Measurements from ENCODE around the gene IL1B.

The IL1B gene

DNA sequence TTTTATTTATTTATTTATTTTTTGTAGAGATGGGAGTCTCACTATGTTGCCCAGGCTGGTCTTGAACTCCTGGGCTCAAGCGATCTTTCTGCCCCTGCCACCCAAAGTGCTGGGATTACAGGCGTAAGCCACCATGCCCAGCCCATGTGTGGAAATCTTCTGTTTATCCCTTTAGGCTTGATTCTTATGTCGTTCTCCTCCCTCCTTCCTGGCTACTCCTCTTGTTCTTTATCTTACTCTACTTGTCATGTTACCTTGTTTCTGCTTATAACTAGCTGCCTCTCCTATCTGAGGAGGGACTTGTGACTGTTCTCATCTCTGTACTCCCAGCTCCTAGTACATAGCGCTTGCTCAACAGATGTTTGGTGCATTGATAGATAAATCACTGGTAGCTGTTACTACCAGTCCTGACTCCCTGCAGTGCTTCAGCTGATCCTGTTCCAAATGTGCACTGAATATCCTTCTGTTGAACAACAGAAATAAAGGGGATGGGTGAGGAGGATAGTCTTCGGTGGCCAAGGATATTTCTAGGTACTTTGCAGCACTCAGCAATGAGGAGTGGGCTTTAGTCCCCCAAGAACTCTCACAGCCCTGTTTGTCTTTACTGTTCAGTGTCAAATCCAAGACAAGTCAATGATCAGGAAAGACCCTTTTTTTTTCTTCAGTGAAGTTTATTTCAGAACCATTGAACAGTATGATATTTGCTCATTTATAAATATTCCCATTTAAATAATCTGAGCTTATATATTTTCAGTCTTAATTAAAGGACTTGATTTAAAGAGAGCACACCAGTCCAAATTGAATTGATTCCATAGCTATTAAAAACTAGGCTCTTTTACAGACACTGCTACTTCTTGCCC is 7.2 kb downstream of the IL1B start:
- DNase-seq: no peak

DNA sequence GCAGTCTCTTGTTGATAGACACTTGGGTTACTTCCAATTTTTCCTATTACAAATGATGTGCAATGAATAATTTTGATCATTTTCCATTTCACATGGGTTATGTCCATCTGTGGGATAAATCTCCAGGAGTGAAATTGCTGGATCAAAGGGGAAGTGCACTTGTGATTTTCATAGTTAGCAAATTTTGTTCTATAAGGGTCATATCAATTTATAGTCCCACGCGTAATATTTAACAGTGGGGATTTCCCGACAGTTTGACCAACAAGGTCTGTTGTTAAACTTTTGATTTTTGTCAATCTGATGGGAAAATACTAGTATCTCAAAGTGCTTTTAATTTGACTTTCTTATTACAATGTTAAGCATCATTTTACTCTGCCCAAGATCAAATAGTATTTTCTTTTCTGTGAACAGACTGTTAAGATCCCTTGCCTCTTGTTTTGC is 8.3 kb downstream of the IL1B start:
- DNase-seq: no peak

DNA sequence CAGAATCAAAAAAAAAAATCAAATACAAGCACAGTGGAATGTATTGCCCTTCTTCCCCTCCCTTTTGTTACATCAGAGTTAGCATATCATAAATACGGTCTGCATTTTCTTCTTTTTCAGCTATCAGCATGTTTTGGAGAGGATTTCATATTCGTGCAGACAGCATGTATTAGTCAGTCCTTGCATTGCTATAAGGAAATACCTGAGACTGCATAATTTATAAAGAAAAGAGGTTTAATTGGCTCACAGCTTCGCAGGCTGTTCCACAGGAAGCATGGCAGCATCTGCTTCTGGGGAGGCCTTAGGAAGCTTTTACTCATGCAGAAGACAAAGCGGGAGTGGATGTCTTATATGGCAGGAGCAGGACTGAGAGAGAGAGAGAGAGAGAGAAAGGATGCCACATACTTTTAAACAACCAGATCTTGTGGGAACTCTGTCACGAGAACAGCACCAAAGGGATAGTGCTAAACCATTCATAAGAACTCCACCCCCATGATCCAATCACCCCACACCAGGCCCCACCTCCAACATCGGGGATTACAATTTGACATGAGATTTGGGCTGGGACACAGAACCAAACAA is 8.9 kb downstream of the IL1B start:
- no peak for DNase-seq

DNA sequence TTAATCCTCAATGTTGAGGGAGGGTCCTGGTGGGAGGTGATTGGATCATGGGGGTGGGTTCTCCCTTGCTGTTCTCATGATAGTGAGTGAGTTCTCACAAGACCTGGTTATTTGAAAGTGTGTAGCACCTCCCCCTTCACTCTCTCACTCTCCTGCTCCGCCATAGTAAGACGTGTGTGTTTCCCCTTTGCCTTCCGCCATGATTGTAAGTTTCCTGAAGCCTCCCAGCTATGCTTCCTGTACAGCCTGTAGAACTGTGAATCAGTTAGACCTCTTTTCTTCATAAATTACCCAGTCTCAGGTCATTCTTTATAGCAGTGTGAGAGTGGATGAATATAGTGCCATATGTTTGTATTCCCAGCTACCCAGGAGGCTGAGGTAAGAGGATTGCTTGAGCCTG is 9.6 kb downstream of the IL1B start:
- DNase-seq: no peak

DNA sequence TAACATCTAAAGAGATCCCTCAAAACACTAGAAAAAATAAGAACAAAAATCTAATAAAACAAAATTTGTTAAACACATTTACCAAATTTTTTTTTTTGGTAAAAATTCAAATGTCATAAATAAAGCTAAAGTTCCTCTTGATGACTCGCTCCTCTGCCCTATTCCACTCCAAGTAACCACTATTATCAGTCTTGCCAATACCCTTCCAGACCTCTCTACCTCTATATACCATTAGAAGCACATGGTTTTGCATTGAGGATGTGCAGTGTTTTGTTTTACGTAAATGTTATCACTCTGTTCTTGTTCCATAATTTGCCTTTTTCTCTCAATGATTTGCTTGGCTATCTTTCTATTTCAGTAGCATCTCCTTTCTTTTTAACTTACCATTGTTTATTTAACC is 10.9 kb downstream of the IL1B start:
- DNase-seq: no peak

DNA sequence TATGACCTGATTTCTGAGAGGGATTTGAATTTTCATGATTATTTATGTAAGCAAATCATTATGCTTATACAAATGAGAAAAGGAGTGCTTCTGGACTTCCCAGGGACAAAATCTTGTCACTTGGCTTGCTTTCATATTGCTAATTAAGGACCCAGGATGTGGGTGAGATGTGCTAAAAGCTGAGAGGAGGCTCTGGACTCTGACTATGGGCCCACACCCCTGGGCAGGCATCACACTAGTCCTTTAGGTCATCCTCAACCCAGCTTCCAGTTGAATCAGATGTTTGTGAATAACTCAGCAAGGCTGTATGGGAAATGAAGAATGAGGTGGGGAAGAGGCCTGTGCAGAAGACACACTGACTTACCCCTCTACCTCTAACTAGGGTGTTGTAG is 11.9 kb downstream of the IL1B start:
- DNase-seq: no peak

DNA sequence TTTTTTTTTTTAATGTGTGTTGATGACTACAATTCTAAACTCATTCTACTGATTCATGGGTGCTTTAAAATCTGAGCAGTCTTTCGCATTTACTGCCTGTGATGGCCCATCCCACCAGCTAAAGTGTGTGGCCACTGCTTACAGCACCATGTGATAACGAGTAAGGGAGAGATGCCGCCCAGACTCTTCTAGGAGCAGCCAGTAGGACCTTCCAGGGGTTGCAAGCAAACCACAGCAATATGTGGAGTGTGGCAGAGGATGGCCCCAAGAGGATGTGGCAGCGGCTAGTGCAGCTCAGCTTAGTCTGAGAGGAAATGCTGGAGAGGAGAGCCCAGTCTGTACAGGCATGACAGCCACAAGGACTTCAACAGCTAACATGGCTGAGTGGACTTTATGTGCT is 14.9 kb downstream of the IL1B start:
- no peak for DNase-seq

DNA sequence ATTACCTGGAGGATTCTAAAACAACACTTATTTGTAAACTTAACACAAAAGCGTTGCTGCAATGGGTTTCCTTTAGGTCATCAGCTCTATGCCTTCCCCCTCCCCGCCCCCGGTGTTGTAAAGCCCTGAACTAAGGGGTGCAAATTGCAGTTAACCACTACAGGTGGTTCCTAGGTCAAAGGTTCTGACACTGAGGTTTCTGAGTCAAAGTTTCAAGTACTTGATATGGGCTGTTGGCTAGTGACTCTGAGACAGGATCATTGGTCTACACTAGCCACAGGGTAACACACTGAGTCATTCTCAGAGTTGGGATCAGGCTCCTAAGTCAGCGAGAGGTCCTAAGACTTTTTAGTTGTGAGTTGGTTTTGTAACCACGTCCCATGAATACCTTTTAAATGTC is 15.4 kb downstream of the IL1B start:
- no peak for DNase-seq

DNA sequence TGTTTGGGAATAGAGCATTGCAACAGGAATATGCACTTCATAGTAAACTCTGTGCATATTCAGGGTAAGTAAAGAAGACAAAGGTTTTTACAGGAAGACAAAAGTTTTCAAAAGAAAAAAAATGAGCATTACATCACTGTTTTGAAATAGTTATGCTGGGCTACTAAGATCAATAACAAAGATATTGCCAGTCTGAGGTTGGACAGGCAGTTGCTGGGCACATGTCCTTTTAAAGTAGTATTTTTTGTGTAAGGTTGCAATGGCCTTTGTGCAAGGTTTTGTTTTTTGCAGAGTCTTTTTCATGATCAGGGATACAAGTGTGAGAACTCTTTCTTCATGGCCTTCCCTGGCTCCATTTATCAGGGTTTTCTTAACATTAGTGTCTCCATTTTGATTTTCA is 16.2 kb downstream of the IL1B start:
- DNase-seq: no peak

DNA sequence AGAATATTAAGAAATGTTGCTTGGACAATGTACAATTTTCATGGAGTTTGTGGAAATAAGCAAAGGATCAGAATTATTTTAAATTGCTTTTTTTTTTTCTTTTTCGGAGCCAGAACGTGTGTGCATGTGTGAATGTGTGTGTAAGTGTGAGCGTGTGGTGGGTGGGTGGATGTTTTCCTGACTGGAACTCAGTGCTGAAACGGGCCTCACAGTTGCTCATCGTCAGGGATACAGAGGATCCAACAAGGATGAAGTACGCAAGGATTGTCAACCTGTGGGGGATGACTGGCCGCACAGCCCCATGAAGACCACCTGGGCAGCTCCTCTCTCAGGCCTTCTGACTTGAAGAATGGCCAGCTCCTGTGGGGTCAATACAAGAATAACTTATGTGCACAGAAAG is 17.5 kb downstream of the IL1B start:
- no peak for DNase-seq

DNA sequence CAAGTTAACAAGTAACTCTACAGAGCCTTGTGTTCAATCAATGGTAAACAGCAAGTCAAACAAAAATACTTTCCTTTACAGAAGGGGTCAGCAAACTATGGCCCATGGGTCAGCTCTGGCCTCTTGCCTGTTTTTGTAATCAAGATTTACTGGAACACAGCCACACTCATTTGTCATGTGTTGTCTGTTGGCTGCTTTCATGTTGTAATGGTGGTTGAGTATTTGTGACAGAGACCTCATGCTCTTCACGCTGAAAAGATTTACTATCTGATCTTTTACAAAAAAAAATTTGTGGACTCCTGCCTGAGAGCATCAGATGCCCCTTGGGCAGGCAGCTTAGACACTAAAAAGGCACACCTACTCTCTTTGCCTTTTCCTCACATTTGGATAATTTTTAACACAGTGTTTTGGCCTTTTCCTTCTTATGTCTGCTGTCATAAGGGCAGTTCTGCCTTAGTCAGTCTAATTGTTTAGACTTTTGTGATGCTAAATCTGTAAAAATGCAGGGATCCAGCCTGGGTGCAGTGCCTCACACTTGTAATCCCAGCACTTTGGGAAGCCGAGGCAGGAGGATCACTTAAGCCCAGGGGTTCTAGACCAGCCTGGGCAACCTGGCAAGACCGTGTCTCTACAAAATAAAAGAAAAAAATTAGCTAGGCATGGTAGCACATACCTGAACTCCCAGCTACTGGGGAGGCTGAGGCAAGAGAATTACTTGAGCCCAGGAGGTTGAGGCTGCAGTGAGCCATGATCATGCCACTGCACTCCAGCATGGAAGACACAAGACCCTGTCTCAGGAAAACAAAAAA is 18.3 kb downstream of the IL1B start:
- DNase-seq: no peak

DNA sequence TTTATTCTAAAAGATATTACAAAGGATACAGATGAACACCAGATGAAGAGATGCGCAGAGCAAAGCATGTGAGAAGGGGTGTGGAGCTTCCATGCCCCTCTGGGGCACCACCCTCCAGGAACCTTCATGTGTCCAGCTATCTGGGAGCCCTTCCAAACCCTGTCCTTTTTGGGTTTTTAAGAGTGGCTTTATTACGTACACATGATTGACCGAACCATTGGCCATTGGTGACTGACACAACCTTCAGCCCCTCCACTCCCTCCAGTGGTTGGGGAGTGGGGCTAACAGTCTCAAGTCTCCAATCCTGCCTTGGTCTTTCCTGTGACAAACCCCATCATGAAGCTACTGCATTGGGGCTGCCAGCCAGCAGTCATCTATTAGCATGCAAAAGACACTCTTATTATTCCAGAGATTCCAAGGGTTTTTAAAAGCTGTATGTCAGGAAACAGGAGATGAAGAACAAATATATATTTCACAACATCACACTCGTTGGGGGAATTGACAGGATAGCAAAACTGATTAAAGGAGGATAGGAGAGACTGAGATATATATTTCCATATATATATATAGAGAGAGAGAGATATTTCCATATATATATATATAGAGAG is 19.4 kb downstream of the IL1B start:
- no peak for DNase-seq

DNA sequence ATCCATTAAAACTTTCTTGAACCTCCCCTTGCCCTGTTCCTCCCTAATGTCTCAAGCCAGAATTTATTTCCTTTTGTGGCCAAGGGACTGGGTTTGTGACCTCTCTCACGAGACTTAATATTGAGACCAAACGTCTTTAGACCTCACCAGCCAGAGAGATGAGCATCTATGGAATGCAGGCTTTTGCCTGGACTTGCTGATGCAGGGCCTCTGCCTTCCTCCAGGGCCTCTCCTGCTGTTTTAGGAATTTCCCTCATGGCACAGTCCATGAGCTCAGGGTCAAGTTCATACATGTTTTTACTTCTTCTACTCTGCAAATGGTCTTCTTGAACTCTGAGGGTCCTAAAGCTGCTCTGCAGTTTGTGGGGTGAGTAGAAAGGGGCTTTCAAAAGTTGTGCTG is 22.3 kb downstream of the IL1B start:
- no peak for DNase-seq

DNA sequence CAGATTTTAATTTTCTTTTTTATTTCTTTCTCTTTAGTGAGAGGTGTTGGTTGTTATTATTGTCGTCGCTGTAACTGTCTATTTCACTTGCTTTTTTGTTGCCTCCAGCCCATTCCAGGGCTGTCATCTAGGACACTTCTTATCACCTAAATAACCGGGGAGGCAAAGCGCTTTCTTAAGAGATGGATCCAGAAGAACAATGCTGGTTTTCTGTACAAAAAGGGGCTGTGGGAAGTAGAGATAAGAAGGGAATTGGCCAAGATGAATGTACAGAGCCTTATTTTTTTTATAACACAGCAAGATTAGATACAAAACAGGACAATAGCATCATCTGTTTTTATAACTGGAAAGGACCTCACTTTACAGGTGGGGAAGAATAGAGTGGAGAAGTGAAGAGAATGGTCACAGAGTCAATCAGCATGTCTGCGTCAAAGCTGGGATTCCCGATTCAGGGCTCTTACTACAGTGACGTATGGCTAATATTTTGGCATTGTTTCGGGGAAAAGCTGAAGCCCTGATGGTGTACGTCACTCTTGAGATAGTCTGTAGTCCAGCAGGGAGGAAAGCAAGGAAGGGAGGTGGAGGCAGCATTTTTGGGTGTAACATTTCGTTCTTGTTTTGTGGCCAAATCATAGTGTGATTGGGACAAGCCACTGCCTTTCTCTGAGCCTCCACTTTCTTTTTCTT is 23.2 kb downstream of the IL1B start:
- DNase-seq: no peak

DNA sequence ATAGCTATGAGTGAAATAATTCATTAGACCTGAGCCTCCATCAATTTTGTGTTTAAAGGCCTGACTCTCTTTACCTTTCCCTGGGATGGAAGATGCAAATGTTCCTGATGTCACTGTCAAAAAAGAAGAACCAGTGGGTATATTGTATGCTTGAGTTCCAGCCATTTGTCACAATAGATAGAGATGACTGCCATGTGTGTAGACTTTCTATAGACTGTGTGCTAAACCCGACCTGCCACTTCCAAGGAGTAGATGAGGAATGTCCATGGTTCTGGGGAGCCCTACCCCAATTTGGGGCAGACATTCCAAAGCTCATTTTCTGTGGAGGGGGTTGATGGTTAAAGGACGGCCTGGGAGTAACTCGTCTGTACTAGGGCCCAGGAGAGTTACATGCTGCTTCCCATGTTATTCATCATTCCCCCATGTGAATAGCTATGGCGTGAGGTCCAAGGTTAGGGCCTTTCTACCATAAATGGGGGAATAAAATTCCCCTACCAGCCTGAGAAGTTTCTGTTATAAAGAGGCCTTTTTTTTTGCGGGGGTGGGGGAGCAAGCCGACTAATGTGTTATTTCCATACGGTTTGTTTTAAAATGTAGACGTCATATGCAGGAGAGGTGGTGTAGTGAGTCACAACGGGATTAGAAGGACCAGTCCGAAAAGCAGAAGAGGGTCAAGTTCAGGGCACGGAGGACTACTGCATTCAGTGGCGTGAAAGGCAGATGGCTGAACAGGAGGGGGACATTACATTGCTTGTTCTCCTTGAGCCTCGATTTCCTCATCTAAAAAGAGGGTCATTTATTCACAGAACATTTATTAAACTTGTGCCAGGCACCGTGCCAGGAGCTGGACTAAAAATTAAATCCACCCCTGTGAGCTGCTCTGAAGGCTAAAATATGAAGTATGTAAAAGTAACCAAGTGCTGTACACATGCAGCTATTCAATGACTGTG is 24.0 kb downstream of the IL1B start:
- DNase-seq: no peak

DNA sequence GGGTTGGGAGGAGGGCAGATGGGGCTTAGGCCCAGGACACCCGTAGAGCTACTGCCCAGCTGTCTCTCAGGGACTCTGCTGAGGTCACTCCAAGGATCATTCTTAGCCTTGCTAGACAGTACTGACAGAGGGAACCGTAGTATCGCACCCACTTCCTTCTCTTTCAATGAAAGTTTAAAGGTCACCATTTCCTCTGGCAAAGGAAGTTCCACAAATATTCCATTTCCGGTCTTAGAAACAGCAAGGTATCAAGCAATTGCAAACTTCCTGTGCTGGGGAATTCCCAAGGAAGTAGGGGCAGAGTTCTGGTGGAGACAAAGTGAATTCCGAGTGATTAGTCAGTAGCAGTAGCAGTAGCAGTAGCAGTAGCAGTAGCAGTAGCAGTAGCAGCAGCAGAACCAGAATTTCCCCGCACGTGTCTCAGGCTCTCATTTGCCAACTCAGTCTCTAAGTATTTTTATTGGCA is 24.7 kb downstream of the IL1B start:
- no peak for DNase-seq

DNA sequence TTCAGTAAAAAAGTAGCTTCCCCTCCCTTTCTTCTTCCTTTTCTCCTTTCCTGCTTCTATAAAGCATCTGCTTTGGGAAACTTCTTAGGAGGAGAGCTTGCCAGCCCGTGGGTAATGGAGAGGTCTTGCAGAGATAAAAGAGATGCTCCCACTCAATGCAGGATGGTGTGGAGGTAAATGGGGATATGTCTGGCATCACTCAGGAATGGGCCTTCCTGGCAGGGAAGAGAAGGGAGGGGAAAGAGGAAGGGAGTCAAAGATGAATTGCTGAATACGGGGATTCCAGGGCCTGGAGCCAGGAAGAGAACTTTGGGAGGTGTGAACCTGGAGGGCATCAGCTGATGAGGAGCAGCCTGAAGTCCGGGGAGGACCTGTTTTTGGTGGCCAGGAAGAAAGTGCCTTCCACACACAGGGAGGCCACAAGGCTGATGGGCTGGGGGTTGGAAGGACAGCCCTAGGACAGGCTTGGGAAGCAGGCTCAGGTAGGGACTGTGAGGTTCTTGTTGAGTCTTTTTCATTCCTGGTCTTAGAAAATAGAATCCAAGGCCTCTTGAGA is 25.2 kb downstream of the IL1B start:
- no peak for DNase-seq

DNA sequence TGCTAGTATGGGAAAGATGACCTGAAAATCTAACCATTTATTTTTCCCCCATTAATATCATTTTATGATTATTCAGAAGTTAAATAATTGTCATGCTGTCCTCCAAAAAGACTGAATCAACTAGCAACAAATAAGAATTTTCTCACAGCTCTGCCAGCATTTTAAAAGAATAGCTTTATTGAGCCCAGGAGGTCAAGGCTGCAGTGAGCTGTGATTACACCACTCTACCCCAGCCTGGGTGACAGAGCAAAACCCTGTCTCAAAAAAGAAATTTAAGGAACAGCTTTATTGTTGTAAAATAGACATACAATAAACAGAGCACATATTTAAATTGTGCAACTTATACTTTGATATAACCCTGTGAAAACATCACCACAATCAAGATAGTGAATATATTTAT is 27.5 kb downstream of the IL1B start:
- no peak for DNase-seq

DNA sequence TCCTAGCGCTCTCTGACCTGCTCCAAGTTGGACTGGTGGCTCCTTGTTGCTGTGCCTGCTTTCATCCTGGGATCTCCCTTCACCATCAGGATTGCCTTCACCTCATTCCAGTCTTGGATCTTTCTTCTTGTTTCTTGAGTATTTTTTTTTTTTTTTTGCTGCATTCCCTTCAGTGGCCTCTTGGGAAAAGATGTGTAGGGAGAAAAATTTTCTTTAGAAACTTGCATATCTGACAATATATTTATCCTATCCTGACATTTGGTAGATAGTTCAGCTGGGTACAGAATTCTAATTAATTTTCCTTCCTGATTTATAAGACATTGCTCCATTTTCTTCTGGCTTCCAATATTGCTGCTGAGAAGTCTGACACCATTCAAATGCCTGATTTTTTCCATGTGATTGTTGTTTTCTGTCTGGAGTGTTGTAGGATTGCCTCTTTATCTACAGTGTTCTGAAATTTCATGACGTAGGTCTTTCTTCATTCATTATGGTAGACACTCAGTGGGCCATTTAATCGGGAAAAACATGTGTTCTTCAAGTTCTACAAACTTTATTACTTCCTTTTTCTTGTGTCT is 29.3 kb downstream of the IL1B start:
- DNase-seq: no peak

DNA sequence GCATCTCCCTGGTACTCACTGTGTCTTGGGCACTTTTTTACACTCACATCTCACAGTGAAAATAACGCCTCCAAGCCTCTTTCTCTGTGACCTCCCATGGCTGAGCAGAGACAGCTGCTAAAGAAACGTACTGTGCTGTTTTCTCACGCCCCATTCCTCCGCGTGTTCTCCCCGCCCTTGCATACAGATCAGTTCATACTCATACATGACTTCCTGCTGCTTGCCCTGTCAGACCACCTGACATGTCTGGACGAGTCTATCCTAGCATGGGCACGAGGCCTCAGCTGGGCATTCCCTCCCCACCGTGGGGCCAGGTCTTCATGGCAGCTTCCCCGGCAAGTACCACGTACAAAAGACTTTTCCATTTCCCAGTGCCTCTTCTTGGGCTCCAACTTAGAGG is 31.0 kb downstream of the IL1B start:
- no peak for DNase-seq

Data from NCI-H1092 (cell line).